Suprapubic skin (tissue), 4 donors: ENCODE data around the gene FARS2. TPM values are rescaled to one million over a fixed set of nuclear protein-coding genes. Genes with fewer than 3 reads are reported as not detected.

Experiments used
- DNase-seq, 2 donors: peaks; one replicate each; pipeline ENCODE4 v3.0.0-alpha.2; 2019; ENCODE audit warnings: low spot score in 2 of 2
- H3K27ac ChIP-seq: fragments of 200-600 bp; sonication (generic); one replicate; pipeline ENCODE4 v1.5.1; 2019
- H3K27me3 ChIP-seq: fragments of 200-600 bp; sonication (generic); one replicate; pipeline ENCODE4 v1.5.1; 2019
- H3K36me3 ChIP-seq: fragments of 200-600 bp; sonication (generic); one replicate; pipeline ENCODE4 v1.5.1; 2019
- H3K4me1 ChIP-seq: fragments of 200-600 bp; sonication (generic); one replicate; pipeline ENCODE4 v1.5.1; 2019
- H3K4me3 ChIP-seq: fragments of 200-600 bp; sonication (generic); one replicate; pipeline ENCODE4 v1.5.1; 2019; ENCODE audit warnings: mild to moderate bottlenecking
- H3K9me3 ChIP-seq: fragments of 200-600 bp; sonication (generic); one replicate; pipeline ENCODE4 v1.5.1; 2019
- CTCF ChIP-seq, 2 donors: fragments of 200-600 bp in 1 of 2; fragments of 450-650 bp in 1 of 2; sonication (generic) in 1 of 2; IDR thresholded peaks; one replicate each; pipeline ENCODE4 v1.5.1; 2016 to 2019; ENCODE audit warnings: antibody characterized with exemption in 2 of 2, mild to moderate bottlenecking in 1 of 2, moderate library complexity in 1 of 2
- EP300 ChIP-seq: sonication (generic); formaldehyde crosslinking; IDR thresholded peaks from one replicate; pipeline ENCODE4 v1.6.1; 2017; ENCODE audit warnings: antibody characterized with exemption
- POLR2A ChIP-seq, 2 donors: fragments of 450-650 bp; IDR thresholded peaks; one replicate each; pipeline ENCODE4 v1.6.1; 2017; ENCODE audit warnings: antibody characterized with exemption in 2 of 2, mild to moderate bottlenecking in 2 of 2, moderate library complexity in 2 of 2
- POLR2AphosphoS5 ChIP-seq, 3 donors: sonication (generic); formaldehyde crosslinking; IDR thresholded peaks; one replicate each; pipeline ENCODE4 v1.6.1; 2017; ENCODE audit warnings: antibody characterized with exemption in 3 of 3
- WGBS: methylation state at CpG from one replicate; pipeline ENCODE4 v1.1.5; 2018; 5-methylcytosine and 5-hydroxymethylcytosine counted together
- total RNA-seq, 4 donors: library from RNA; depleted of rRNA; stranded (reverse); fragments of >200 nt; gene quantifications; one replicate each; pipeline ENCODE4 v1.1.0, GENCODE V29; 2016

FARS2 gene
- total RNA-seq, 4 donors from 2014 or later: 15.0 to 22.4 (median 20.1) TPM

- Histone ChIP-seq H3K4me1 (peaks cover 17% of the 10 kb centered on the region), H3K9me3 (no peaks in the 10 kb centered on the region), H3K36me3 (no peaks in the 10 kb centered on the region), H3K27ac (no peak overlapping the region), H3K4me3 (no peak overlapping the region), H3K27me3 (no peaks in the 10 kb centered on the region)
- 54% methylated on average over 2 of the region's 2 CpGs for WGBS
- no peak for DNase-seq
- TF ChIP-seq EP300 (no peak), CTCF (IDR thresholded peaks at IDR 0.05) (no peak), POLR2AphosphoS5 (IDR thresholded peaks at IDR 0.05) (no peak), POLR2A (IDR thresholded peaks at IDR 0.05) (no peak)
These were observed 100.1 kb downstream of the FARS2 start for GRCh38 chr6:5361396-5361795.

- H3K4me3 ChIP-seq: no peak overlapping the region
- no peaks in the 10 kb centered on the region for H3K9me3 ChIP-seq
- H3K27me3 ChIP-seq: no peaks in the 10 kb centered on the region
- no peak for DNase-seq
- H3K4me1 ChIP-seq: peaks cover 28% of the 10 kb centered on the region
- no peak for TF ChIP-seq POLR2A (IDR thresholded peaks at IDR 0.05)
- no peak for TF ChIP-seq CTCF (IDR thresholded peaks at IDR 0.05)
- TF ChIP-seq EP300: no peak
- no peak for TF ChIP-seq POLR2AphosphoS5 (IDR thresholded peaks at IDR 0.05)
- WGBS: 97% methylated on average over 4 of the region's 4 CpGs
- H3K27ac ChIP-seq: no peak overlapping the region
- H3K36me3 ChIP-seq: no peaks in the 10 kb centered on the region
These were observed 104.3 kb downstream of the FARS2 start for GRCh38 chr6:5365436-5366195.

- Histone ChIP-seq H3K9me3 (no peaks in the 10 kb centered on the region), H3K27me3 (no peaks in the 10 kb centered on the region), H3K27ac (no peak overlapping the region), H3K36me3 (no peaks in the 10 kb centered on the region), H3K4me3 (no peak overlapping the region), H3K4me1 (peaks cover 22% of the 10 kb centered on the region)
- DNase-seq: no peak
- no peak for TF ChIP-seq EP300
- TF ChIP-seq CTCF (IDR thresholded peaks at IDR 0.05): no peak
- TF ChIP-seq POLR2A (IDR thresholded peaks at IDR 0.05): no peak
- no peak for TF ChIP-seq POLR2AphosphoS5 (IDR thresholded peaks at IDR 0.05)
- 44% methylated on average over 3 of the region's 3 CpGs for WGBS
These were observed 105.6 kb downstream of the FARS2 start for GRCh38 chr6:5366941-5367340.

- WGBS: 63% methylated on average over 2 of the region's 2 CpGs
- no peak for TF ChIP-seq EP300
- no peak for TF ChIP-seq POLR2AphosphoS5 (IDR thresholded peaks at IDR 0.05)
- no peak for TF ChIP-seq CTCF (IDR thresholded peaks at IDR 0.05)
- no peak for TF ChIP-seq POLR2A (IDR thresholded peaks at IDR 0.05)
- Histone ChIP-seq H3K27me3 (no peaks in the 10 kb centered on the region), H3K9me3 (no peaks in the 10 kb centered on the region), H3K36me3 (no peaks in the 10 kb centered on the region), H3K27ac (no peak overlapping the region), H3K4me1 (peaks cover 22% of the 10 kb centered on the region), H3K4me3 (no peak overlapping the region)
- DNase-seq: no peak
These were observed 106.2 kb downstream of the FARS2 start for GRCh38 chr6:5367510-5367909.

- Histone ChIP-seq H3K27me3 (no peaks in the 10 kb centered on the region), H3K4me3 (no peak overlapping the region), H3K36me3 (no peaks in the 10 kb centered on the region), H3K9me3 (no peaks in the 10 kb centered on the region), H3K4me1 (peaks cover under 1% of the 10 kb centered on the region), H3K27ac (no peak overlapping the region)
- TF ChIP-seq POLR2A (IDR thresholded peaks at IDR 0.05): no peak
- TF ChIP-seq EP300: no peak
- no peak for TF ChIP-seq CTCF (IDR thresholded peaks at IDR 0.05)
- TF ChIP-seq POLR2AphosphoS5 (IDR thresholded peaks at IDR 0.05): no peak
- no peak for DNase-seq
- 97% methylated on average over 2 of the region's 2 CpGs for WGBS
These were observed 112.1 kb downstream of the FARS2 start for GRCh38 chr6:5373430-5373829.
